LNCAP (cell line): Measurements from ENCODE around the gene MPO.

Source experiments
- TF ChIP-seq, protein P1 (sequence below): fragments of 450-650 bp; IDR thresholded peaks from 2 replicates; pipeline ENCODE4 v1.5.1; 2017; ENCODE audit warnings: mild to moderate bottlenecking

MPO gene

DNA sequence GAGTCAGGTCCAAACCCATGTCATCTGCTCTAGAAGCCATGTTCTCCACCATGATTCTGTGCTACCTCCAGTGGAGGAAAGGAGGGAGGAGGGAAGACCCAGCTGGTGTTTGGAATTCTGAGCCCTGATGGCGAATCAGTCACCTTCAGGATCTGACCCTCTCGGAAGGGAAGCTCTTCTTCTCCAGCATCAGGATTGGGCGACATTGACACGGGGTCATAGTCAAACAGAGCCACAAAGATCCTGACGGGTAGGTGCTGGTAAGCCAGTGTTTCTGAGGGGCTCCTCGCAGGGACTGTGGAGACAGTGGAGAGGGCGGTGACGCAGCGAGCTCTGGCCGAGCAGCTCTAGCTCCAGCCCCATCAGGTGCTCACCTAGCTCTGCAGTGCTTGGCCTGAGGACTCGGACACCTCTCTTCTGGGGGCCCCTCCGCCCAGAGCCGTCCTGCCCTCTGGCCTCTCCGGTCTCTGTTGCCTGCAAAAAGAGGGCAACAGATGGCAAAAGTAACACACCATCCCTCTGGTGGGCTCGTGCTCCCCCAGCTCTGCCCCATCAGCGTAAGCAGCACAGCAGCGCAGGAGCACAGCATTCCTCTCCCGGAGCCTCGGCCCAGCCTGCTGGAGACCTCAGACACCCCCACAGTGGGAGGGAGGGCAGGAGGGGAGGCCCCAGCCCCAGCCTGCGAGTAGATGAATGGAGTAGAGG lies 26.9 kb upstream of the MPO start:
- TF ChIP-seq, protein P1, sequence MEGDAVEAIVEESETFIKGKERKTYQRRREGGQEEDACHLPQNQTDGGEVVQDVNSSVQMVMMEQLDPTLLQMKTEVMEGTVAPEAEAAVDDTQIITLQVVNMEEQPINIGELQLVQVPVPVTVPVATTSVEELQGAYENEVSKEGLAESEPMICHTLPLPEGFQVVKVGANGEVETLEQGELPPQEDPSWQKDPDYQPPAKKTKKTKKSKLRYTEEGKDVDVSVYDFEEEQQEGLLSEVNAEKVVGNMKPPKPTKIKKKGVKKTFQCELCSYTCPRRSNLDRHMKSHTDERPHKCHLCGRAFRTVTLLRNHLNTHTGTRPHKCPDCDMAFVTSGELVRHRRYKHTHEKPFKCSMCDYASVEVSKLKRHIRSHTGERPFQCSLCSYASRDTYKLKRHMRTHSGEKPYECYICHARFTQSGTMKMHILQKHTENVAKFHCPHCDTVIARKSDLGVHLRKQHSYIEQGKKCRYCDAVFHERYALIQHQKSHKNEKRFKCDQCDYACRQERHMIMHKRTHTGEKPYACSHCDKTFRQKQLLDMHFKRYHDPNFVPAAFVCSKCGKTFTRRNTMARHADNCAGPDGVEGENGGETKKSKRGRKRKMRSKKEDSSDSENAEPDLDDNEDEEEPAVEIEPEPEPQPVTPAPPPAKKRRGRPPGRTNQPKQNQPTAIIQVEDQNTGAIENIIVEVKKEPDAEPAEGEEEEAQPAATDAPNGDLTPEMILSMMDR = no peak

GRCh38 chr17:58306131-58306951 lies 25.6 kb upstream of the MPO start:
- TF ChIP-seq, protein P1 = no peak

GRCh38 chr17:58305626-58306025 lies 24.9 kb upstream of the MPO start:
- TF ChIP-seq, protein P1 = no peak

GRCh38 chr17:58304750-58305486 lies 24.2 kb upstream of the MPO start:
- TF ChIP-seq, protein P1 = no peak

GRCh38 chr17:58303971-58304749 lies 23.4 kb upstream of the MPO start:
- TF ChIP-seq, protein P1 = peak; percentile 78

DNA sequence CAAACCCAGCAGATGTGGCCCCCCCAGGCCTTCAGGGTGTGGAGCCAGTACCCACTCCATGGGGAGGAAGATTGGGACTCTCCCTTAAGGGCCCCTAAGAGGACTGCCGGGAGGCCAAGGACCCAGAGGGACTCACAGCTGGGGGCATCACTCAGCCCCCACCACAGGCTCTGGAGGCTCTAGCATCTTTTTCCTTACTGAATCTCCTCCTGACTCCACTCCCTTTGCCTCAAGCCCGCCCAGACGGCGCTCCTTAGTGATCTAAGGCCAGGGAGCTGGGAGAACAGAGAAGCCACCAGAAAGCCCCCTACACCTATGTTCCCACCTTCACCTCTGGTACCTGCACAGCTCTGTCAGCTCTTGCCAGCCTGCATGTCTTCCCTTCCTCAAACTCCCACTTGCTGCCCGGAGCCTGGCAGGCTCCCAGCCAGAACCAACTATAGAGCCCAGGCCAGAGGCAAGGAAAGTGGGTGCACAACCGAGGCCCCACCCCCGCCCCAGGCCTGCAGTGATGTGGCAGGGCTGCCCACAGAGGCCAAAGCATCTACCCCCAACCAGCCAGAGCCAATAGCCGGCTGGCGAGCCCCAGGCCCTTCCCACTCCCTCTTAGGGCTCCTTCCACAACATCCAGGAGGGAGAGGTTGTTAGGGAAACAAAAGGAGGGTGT lies 22.3 kb upstream of the MPO start:
- TF ChIP-seq, protein P1 = no peak
